K562 (cell line): Measurements from ENCODE around the gene SUPT3H. TPM values are rescaled to one million over a fixed set of nuclear protein-coding genes. Genes with fewer than 3 reads are reported as not detected.
A peak's percentile ranks its signal among the peaks of the same experiment; 100 is the strongest.

ENCODE experiments used
- C11orf30 ChIP-seq: fragments of 450-650 bp; IDR thresholded peaks from 2 replicates; pipeline ENCODE4 v1.6.1; 2016; ENCODE audit warnings: low read depth, mild to moderate bottlenecking
- CBX1 ChIP-seq: sonication (generic); IDR thresholded peaks from 2 replicates; pipeline ENCODE4 v1.6.1; 2016; ENCODE audit warnings: antibody characterized with exemption, low read depth, mild to moderate bottlenecking
- CHD1 ChIP-seq: fragments of 200-600 bp; sonication (generic); IDR thresholded peaks from one replicate; pipeline ENCODE4 v1.6.1; 2012; ENCODE audit warnings: mild to moderate bottlenecking, moderate library complexity, low read length, inconsistent platforms
- ETV1 ChIP-seq: fragments of 450-650 bp; conservative IDR thresholded peaks from 2 replicates; pipeline ENCODE4 v1.6.1; 2016; ENCODE audit warnings: missing genetic modification characterization, control low read depth, low read depth, missing compliant biosample characterization
- FIP1L1 ChIP-seq: fragments of 200-400 bp; formaldehyde crosslinking; IDR thresholded peaks from 2 replicates; pipeline ENCODE4 v1.6.1; 2018; ENCODE audit warnings: mild to moderate bottlenecking, low read depth, low read length; ENCODE audit not compliant: poor library complexity, severe bottlenecking
- FOXM1 ChIP-seq, 2 experiments: fragments of 450-650 bp in 1 of 2; sonication (generic) in 1 of 2; formaldehyde crosslinking in 1 of 2; IDR thresholded peaks; 2 replicates each; pipeline versions ENCODE4 v1.6.1 to v1.9.0; 2017 to 2022; ENCODE audit warnings: low read depth in 2 of 2, mild to moderate bottlenecking in 2 of 2, missing genetic modification reagents in 1 of 2, moderate library complexity in 1 of 2
- ILK ChIP-seq: fragments of 450-650 bp; IDR thresholded peaks from 2 replicates; pipeline ENCODE4 v1.6.1; 2016; ENCODE audit warnings: missing genetic modification characterization, low read depth, mild to moderate bottlenecking, missing compliant biosample characterization, moderate library complexity, borderline replicate concordance
- NCOA4 ChIP-seq: fragments of 450-650 bp; IDR thresholded peaks from 2 replicates; pipeline ENCODE4 v1.6.1; 2018; ENCODE audit warnings: mild to moderate bottlenecking; ENCODE audit not compliant: partially characterized antibody
- NCOR1 ChIP-seq: fragments of 450-650 bp; IDR thresholded peaks from 2 replicates; pipeline ENCODE4 v1.6.1; 2016; ENCODE audit warnings: mild to moderate bottlenecking, moderate library complexity
- NELFE ChIP-seq: IDR thresholded peaks from 2 replicates; pipeline ENCODE4 v1.6.1; 2011; ENCODE audit warnings: mild to moderate bottlenecking; ENCODE audit not compliant: insufficient read depth, insufficient read length
- NR2C2 ChIP-seq, 2 experiments: fragments of 200-800 bp in 1 of 2; sonication (Bioruptor generic) in 1 of 2; sonication (generic) in 1 of 2; formaldehyde crosslinking in 1 of 2; IDR thresholded peaks; 2 replicates each; pipeline versions ENCODE4 v1.6.1 to v1.8.0; 2016 to 2022; ENCODE audit warnings: mild to moderate bottlenecking in 1 of 2, missing compliant biosample characterization in 1 of 2, missing genetic modification characterization in 1 of 2, missing genetic modification reagents in 1 of 2
- POLR2B ChIP-seq: fragments of 450-650 bp; IDR thresholded peaks from 2 replicates; pipeline ENCODE4 v1.6.1; 2018; ENCODE audit warnings: low read depth; ENCODE audit not compliant: partially characterized antibody
- RFX1 ChIP-seq: fragments of 450-650 bp; IDR thresholded peaks from 2 replicates; pipeline ENCODE4 v1.6.1; 2016; ENCODE audit warnings: mild to moderate bottlenecking, moderate library complexity
- RFX7 ChIP-seq: fragments of 250-450 bp; sonication (Bioruptor Pico); IDR thresholded peaks from 2 replicates; pipeline ENCODE4 v1.5.1; 2021; ENCODE audit warnings: mild to moderate bottlenecking
- SAFB2 ChIP-seq: fragments of 200-400 bp; formaldehyde crosslinking; IDR thresholded peaks from 2 replicates; pipeline ENCODE4 v1.6.1; 2018; ENCODE audit warnings: borderline replicate concordance, low read length, low read depth, moderate library complexity; ENCODE audit not compliant: severe bottlenecking
- SMARCB1 ChIP-seq: IDR thresholded peaks from 2 replicates; pipeline ENCODE4 v1.6.1; 2011; ENCODE audit warnings: improper control_type of control experiment, low read depth; ENCODE audit not compliant: insufficient read length
- SOX6 ChIP-seq: fragments of 450-650 bp; IDR thresholded peaks from 2 replicates; pipeline ENCODE4 v1.6.1; 2014; ENCODE audit warnings: mild to moderate bottlenecking
- SRF ChIP-seq, 2 experiments: fragments of 250-450, 450-650 bp in 1 of 2; sonication (Bioruptor Pico) in 1 of 2; sonication (generic) in 1 of 2; formaldehyde crosslinking; IDR thresholded peaks; 2 replicates each; pipeline versions ENCODE4 v1.5.0 to v1.5.1; 2020 to 2022; ENCODE audit warnings: mild to moderate bottlenecking in 1 of 2, missing genetic modification reagents in 1 of 2
- TAF9B ChIP-seq: fragments of 450-650 bp; IDR thresholded peaks from 2 replicates; pipeline ENCODE4 v1.6.1; 2018; ENCODE audit warnings: mild to moderate bottlenecking; ENCODE audit not compliant: partially characterized antibody
- TFE3 ChIP-seq: fragments of 450-650 bp; formaldehyde crosslinking; IDR thresholded peaks from 2 replicates; pipeline ENCODE4 v1.4.0; 2020; ENCODE audit warnings: mild to moderate bottlenecking, mixed read lengths
- USF2 ChIP-seq: sonication (generic); formaldehyde crosslinking; IDR thresholded peaks from 2 replicates; pipeline ENCODE4 v1.5.0; 2020; ENCODE audit warnings: missing genetic modification reagents
- ZBTB5 ChIP-seq: fragments of 450-650 bp; IDR thresholded peaks from 2 replicates; pipeline ENCODE4 v1.6.1; 2017; ENCODE audit warnings: antibody characterized with exemption
- ZEB2 ChIP-seq: fragments of 450-650 bp; IDR thresholded peaks from 2 replicates; pipeline ENCODE4 v1.6.1; 2016
- ZNF174 ChIP-seq: fragments of 250-450 bp; sonication (Bioruptor Pico); IDR thresholded peaks from 2 replicates; pipeline ENCODE4 v1.4.0; 2020; ENCODE audit warnings: mild to moderate bottlenecking
- ZNF717 ChIP-seq: fragments of 250-450 bp; sonication (Bioruptor Pico); IDR thresholded peaks from 2 replicates; pipeline ENCODE4 v1.5.0; 2021
- polyA plus RNA-seq, 8 experiments: library from polyadenylated mRNA; depleted of rRNA in 4 of 8; stranded (reverse) in 5 of 8; unstranded in 3 of 8; fragments of >200 nt; fragmentation: Nextera tagmentation in 2 of 8; fragmentation: Illumina TruSeq in 1 of 8; extraction: Ambion mirVana in 2 of 8; extraction: Trizol in 1 of 8; gene quantifications; 2 replicates each; pipeline versions ENCODE4 v1.2.1 to v1.2.3, GENCODE V29; 2011 to 2014; ENCODE audit warnings: inconsistent platforms in 1 of 8, missing spikeins in 1 of 8
- total RNA-seq, 7 experiments: library from RNA; depleted of rRNA in 6 of 7; stranded (reverse); fragments of >200 nt in 6 of 7; fragmentation: Illumina TruSeq in 2 of 7; extraction: Trizol in 2 of 7; gene quantifications; 2 replicates each; pipeline versions ENCODE4 v1.2.1 to v1.2.3, GENCODE V29; 2011 to 2021; ENCODE audit warnings: low replicate concordance in 1 of 7
- TF ChIP-seq, protein P1 (sequence below): fragments of 250-450 bp; sonication (Bioruptor Pico); IDR thresholded peaks from 2 replicates; pipeline ENCODE4 v1.8.0; 2022; ENCODE audit warnings: moderate library complexity, mild to moderate bottlenecking, inconsistent platforms

The SUPT3H gene
- total and polyA plus RNA-seq, 9 of the 15 experiments (the other 6 are each of a cell fraction or from before 2014, with no cell fraction given): 7.2 to 16.3 (median 11.9) TPM

DNA sequence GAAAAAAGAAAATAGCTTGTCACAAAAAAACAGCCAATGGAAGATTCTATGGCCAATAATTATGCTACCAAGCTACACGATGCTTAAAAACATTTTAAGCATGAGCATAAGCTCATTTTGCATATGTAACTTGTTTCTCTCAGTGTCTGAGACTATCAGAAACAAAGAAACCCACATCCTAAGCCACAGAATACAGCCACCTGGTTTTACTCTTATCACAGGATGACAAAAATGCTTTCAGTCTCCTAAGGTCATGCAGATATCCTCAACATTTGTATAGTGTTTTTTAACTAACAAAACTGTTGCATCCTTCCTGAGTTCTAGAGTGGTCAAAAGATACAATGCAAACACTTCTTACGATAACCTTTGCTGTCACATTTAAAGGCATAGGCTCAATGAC, 221.7 kb downstream of the SUPT3H start (continued):
- TF ChIP-seq ETV1 (no peak), USF2 (CRISPR knock-in tag) (no peak), ZNF717 (no peak), ZEB2 (peak; percentile 54; the same call in 1 of the 2 replicates), ZBTB5 (no peak), ILK (tag) (no peak), SAFB2 (no peak), CBX1 (no peak), SRF (CRISPR knock-in tag; IDR thresholded peaks at IDR 0.05) (no peak), TFE3 (CRISPR knock-in tag) (no peak), FIP1L1 (no peak), ZNF174 (CRISPR knock-in tag) (no peak), RFX1 (no peak), CHD1 (no peak), RFX7 (CRISPR knock-in tag) (no peak), FOXM1 (IDR thresholded peaks at IDR 0.05; ENCODE audit: low read depth) (peak; percentile 51; the same call in 1 of the 2 replicates), FOXM1 (CRISPR knock-in tag; IDR thresholded peaks at IDR 0.05; ENCODE audit: low read depth) (no peak), SMARCB1 (no peak), SOX6 (peak; percentile 71), POLR2B (no peak), NCOR1 (peak; percentile 38), TAF9B (no peak), NCOA4 (no peak), NELFE (no peak), C11orf30 (no peak), NR2C2 (CRISPR knock-in tag; IDR thresholded peaks at IDR 0.05) (no peak), NR2C2 (tag; IDR thresholded peaks at IDR 0.05) (no peak)
- TF ChIP-seq, protein P1, sequence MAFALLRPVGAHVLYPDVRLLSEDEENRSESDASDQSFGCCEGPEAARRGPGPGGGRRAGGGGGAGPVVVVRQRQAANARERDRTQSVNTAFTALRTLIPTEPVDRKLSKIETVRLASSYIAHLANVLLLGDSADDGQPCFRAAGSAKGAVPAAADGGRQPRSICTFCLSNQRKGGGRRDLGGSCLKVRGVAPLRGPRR: no peak
